ENCODE measurements around the gene IL1RAPL2.
"Not testable (repeated sequence)": the region's sequence is repeated elsewhere in the genome, so short reads cannot be mapped to it uniquely, and the experiment has no call there.

The IL1RAPL2 gene

DNA sequence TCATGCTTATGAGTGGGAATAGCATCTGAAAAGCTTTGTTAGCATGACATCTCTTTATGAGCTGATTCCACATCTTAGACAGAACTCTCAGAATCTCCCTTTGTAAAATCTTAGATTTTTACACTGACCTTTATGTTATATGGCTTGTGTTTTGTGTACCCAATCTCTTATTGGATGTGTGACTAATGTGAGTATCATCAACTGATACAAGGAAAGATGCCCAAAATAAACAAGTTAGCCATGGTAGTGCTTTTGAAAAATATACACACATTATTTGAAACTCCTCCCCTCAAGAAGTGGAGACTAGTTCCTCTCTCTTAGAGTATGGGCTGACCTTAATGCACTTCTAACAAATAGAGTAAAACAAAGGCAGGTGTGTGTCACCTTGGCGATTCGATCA, 1096.2 kb downstream of the IL1RAPL2 start:
- Mint-ChIP-seq H3K36me3 (ENCODE audit: low read depth) (no peaks in the 10 kb centered on the region), H3K4me1 (no peaks in the 10 kb centered on the region), H3K9me3 (peaks cover 8% of the 10 kb centered on the region), H3K4me3 (no peak overlapping the region), H3K27me3 (ENCODE audit: low read depth) (no peaks in the 10 kb centered on the region), H3K27ac (no peak overlapping the region)
- TF ChIP-seq, protein P1, sequence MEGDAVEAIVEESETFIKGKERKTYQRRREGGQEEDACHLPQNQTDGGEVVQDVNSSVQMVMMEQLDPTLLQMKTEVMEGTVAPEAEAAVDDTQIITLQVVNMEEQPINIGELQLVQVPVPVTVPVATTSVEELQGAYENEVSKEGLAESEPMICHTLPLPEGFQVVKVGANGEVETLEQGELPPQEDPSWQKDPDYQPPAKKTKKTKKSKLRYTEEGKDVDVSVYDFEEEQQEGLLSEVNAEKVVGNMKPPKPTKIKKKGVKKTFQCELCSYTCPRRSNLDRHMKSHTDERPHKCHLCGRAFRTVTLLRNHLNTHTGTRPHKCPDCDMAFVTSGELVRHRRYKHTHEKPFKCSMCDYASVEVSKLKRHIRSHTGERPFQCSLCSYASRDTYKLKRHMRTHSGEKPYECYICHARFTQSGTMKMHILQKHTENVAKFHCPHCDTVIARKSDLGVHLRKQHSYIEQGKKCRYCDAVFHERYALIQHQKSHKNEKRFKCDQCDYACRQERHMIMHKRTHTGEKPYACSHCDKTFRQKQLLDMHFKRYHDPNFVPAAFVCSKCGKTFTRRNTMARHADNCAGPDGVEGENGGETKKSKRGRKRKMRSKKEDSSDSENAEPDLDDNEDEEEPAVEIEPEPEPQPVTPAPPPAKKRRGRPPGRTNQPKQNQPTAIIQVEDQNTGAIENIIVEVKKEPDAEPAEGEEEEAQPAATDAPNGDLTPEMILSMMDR (IDR thresholded peaks at IDR 0.05; ENCODE audit: unreplicated experiment in 3 of 3) = no peak

DNA sequence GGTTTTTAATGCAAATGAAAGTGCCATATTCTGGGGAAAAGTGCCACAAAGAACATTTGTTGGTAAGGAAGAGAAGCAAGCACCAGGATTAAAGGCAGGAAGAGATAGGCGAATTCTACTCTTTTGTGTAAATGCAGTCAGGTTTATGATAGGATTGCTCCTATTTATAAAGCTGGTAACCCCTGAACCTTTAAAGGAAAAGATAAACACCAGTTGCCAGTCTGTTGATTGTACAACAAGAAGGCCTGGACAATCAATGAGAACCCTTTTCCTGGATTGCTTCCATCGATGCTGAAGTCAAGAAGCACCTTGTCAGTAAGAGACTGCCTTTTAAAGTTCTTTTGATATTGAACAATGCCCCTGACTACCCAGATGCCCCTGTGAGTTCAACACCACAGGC, 1098.2 kb downstream of the IL1RAPL2 start:
- Mint-ChIP-seq H3K36me3 (ENCODE audit: low read depth) (no peaks in the 10 kb centered on the region), H3K27me3 (ENCODE audit: low read depth) (no peaks in the 10 kb centered on the region), H3K4me3 (no peak overlapping the region), H3K4me1 (no peaks in the 10 kb centered on the region), H3K27ac (no peak overlapping the region), H3K9me3 (peaks cover 8% of the 10 kb centered on the region)
- TF ChIP-seq, protein P1 (IDR thresholded peaks at IDR 0.05; ENCODE audit: unreplicated experiment in 3 of 3) = no peak

DNA sequence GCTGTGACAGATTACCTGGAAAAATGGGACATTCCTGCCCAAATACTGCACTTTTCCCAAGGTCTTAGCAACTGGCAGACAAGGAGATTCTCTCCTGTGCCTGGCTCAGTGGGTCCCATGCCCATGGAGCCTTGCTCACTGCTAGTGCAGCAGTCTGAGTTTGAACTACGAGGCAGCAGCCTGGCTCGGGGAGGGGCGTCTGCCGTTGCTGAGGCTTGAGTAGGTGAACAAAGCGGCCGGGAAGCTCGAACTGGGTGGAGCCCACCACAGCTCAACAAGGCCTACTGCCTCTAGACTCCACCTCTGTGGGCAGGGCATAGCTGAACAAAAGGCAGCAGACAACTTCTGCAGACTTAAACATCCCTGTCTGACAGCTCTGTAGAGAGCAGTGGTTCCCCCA, 1118.3 kb downstream of the IL1RAPL2 start:
- H3K9me3 Mint-ChIP-seq = peaks cover 10% of the 10 kb centered on the region
- H3K27me3 Mint-ChIP-seq (ENCODE audit: low read depth); H3K4me3 Mint-ChIP-seq; H3K4me1 Mint-ChIP-seq; H3K27ac Mint-ChIP-seq; H3K36me3 Mint-ChIP-seq (ENCODE audit: low read depth): not testable (repeated sequence)

DNA sequence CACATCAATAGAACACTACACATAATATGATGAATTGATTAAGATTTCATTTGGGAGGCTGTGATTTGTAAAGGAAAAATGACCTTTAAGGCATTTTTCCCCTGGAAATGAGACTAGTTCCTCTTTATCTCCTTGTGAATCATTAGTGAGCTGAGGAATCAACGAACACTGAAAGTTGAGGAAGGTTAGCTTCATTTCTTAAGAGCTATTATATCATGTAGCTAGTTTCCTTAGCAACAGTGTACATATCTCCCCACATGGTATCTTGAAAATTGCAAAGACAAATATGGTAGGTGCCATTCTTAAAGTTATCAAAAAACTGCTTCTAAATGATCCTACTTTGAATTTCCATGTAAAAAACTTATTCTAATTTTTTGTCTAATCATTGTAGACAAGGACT, 1128.8 kb downstream of the IL1RAPL2 start:
- Mint-ChIP-seq H3K9me3 (peaks cover 2% of the 10 kb centered on the region), H3K36me3 (ENCODE audit: low read depth) (no peaks in the 10 kb centered on the region), H3K27ac (peak overlapping the region in 1 of 3 experiments; percentile 24), H3K27me3 (ENCODE audit: low read depth) (no peaks in the 10 kb centered on the region), H3K4me3 (no peak overlapping the region), H3K4me1 (peaks cover 27% of the 10 kb centered on the region)
- TF ChIP-seq, protein P1 (IDR thresholded peaks at IDR 0.05; ENCODE audit: unreplicated experiment in 3 of 3) = no peak

DNA sequence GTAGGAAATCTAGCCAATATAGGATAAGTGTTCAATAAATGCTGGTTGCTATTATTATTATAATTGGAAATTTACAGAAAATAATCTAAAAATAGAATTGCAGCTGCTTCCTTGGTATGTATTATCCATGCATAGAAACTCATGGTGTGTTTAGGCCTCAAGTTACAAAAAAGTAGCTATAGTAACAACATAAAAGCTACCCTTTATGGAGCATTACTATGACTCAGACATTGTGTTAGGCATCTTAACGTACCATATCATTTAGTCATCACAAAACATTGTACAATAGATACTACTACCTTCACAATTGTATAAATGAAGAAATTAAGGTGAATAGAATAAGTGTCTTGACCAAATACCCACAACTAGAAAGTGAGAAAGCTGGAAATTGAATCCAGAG, 1129.5 kb downstream of the IL1RAPL2 start:
- H3K4me1 Mint-ChIP-seq = peaks cover 33% of the 10 kb centered on the region
- no peak overlapping the region for H3K27ac Mint-ChIP-seq
- no peaks in the 10 kb centered on the region for H3K27me3 Mint-ChIP-seq (ENCODE audit: low read depth)
- TF ChIP-seq, protein P1 (IDR thresholded peaks at IDR 0.05; ENCODE audit: unreplicated experiment in 3 of 3) = no peak
- H3K4me3 Mint-ChIP-seq = no peak overlapping the region
- peaks cover 2% of the 10 kb centered on the region for H3K9me3 Mint-ChIP-seq
- no peaks in the 10 kb centered on the region for H3K36me3 Mint-ChIP-seq (ENCODE audit: low read depth)

DNA sequence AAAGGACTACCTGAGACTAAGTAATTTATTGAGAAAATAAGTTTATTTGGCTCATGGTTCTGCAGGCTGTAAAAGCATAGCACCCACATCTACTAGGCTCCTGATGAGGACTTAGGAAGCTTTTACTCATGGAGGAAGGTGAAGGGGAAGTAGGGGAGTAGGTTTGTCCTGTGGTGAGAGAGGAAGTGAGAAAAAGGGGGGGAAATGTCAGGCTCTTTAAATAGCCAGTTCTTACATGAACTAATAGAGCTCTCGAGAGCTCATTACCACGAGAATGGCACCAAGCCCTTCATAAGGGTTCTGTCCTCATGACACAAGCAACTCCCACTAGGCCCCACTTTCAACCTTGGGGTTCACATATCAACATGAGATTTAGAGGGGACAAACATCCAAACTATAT, 1130.9 kb downstream of the IL1RAPL2 start:
- Mint-ChIP-seq H3K4me3 (no peak overlapping the region), H3K27ac (peak overlapping the region in 2 of 3 experiments; percentile 9 to 34), H3K27me3 (ENCODE audit: low read depth) (no peaks in the 10 kb centered on the region), H3K36me3 (ENCODE audit: low read depth) (no peaks in the 10 kb centered on the region), H3K9me3 (no peaks in the 10 kb centered on the region), H3K4me1 (peaks cover 45% of the 10 kb centered on the region)
- TF ChIP-seq, protein P1 (IDR thresholded peaks at IDR 0.05; ENCODE audit: unreplicated experiment in 3 of 3) = no peak

Data from nephron (organoid).